ENCODE results near the gene IRAK2.
A peak's percentile ranks its signal among the peaks of the same experiment; 100 is the strongest.
"Not testable (repeated sequence)": the region's sequence is repeated elsewhere in the genome, so short reads cannot be mapped to it uniquely, and the experiment has no call there.

Gene IRAK2

GRCh38 chr3:10249833-10250232 is 85.1 kb downstream of the IRAK2 start:
- DNase-seq (ENCODE audit: low read depth in 2 of 2) = no peak

- no peak for DNase-seq (ENCODE audit: low read depth in 2 of 2)
Observed at GRCh38 chr3:10251006-10251405, 86.3 kb downstream of the IRAK2 start.

GRCh38 chr3:10253731-10254130 is 89.0 kb downstream of the IRAK2 start:
- no peak for DNase-seq (ENCODE audit: low read depth in 2 of 2)

GRCh38 chr3:10255835-10256234 is 91.1 kb downstream of the IRAK2 start:
- DNase-seq (ENCODE audit: low read depth in 2 of 2) = no peak

GRCh38 chr3:10259036-10259435 is 94.3 kb downstream of the IRAK2 start:
- no peak for DNase-seq (ENCODE audit: low read depth in 2 of 2)

- DNase-seq (ENCODE audit: low read depth in 2 of 2) = no peak
Observed at GRCh38 chr3:10259798-10260197, 95.1 kb downstream of the IRAK2 start.

- DNase-seq (ENCODE audit: low read depth in 2 of 2) = no peak
Observed at GRCh38 chr3:10260211-10260701, 95.5 kb downstream of the IRAK2 start.

- no peak for DNase-seq (ENCODE audit: low read depth in 2 of 2)
Observed at GRCh38 chr3:10262027-10262426, 97.3 kb downstream of the IRAK2 start.

- peak; percentile 23 to 57 for DNase-seq (ENCODE audit: low read depth in 2 of 2)
Observed at GRCh38 chr3:10263646-10264363, 99.1 kb downstream of the IRAK2 start.

GRCh38 chr3:10265833-10266232 is 101.1 kb downstream of the IRAK2 start:
- DNase-seq (ENCODE audit: low read depth in 2 of 2) = no peak

GRCh38 chr3:10266936-10267335 is 102.2 kb downstream of the IRAK2 start:
- not testable (repeated sequence) for DNase-seq (ENCODE audit: low read depth in 2 of 2)

- DNase-seq (ENCODE audit: low read depth in 2 of 2) = no peak
Observed at GRCh38 chr3:10268116-10268515, 103.4 kb downstream of the IRAK2 start.

GRCh38 chr3:10268930-10269329 is 104.2 kb downstream of the IRAK2 start:
- no peak for DNase-seq (ENCODE audit: low read depth in 2 of 2)

GRCh38 chr3:10269443-10269842 is 104.7 kb downstream of the IRAK2 start:
- no peak for DNase-seq (ENCODE audit: low read depth in 2 of 2)

GRCh38 chr3:10272476-10272875 is 107.8 kb downstream of the IRAK2 start:
- not testable (repeated sequence) for DNase-seq (ENCODE audit: low read depth in 2 of 2)

- no peak for DNase-seq (ENCODE audit: low read depth in 2 of 2)
Observed at GRCh38 chr3:10272977-10273376, 108.3 kb downstream of the IRAK2 start.

- no peak for DNase-seq (ENCODE audit: low read depth in 2 of 2)
Observed at GRCh38 chr3:10273702-10274305, 109.1 kb downstream of the IRAK2 start.

GRCh38 chr3:10274601-10275000 is 109.9 kb downstream of the IRAK2 start:
- DNase-seq (ENCODE audit: low read depth in 2 of 2) = no peak

- DNase-seq (ENCODE audit: low read depth in 2 of 2) = no peak
Observed at GRCh38 chr3:10277115-10277625, 112.5 kb downstream of the IRAK2 start.

GRCh38 chr3:10278501-10278900 is 113.8 kb downstream of the IRAK2 start:
- no peak for DNase-seq (ENCODE audit: low read depth in 2 of 2)

GRCh38 chr3:10279384-10280176 is 114.9 kb downstream of the IRAK2 start:
- DNase-seq (ENCODE audit: low read depth in 2 of 2) = no peak

GRCh38 chr3:10280177-10280529 is 115.4 kb downstream of the IRAK2 start:
- no peak for DNase-seq (ENCODE audit: low read depth in 2 of 2)

Measured in stimulated activated CD8-positive, alpha-beta memory T cell treated with anti-CD3 and anti-CD28 coated beads, Interleukin-7, amount 100 ng/mL, for 1 hour (primary cell).